ENCODE data around the gene SEC23A. TPM values are rescaled to one million over a fixed set of nuclear protein-coding genes. Genes with fewer than 3 reads are reported as not detected.

The SEC23A gene
- total and polyA plus RNA-seq, 2 of the 13 experiments (the other 11 are each of a cell fraction or from before 2014, with no cell fraction given): 403 to 887 TPM

GRCh38 chr14:39023939-39024871 is 78.8 kb downstream of the SEC23A start (continued):
- TF ChIP-seq ZBTB42 (CRISPR knock-in tag; IDR thresholded peaks at IDR 0.05) (no peak; the same call in 1 of the 2 replicates), CREB3 (CRISPR knock-in tag; IDR thresholded peaks at IDR 0.05) (peak; percentile 77; the same call in 1 of the 2 replicates), DRAP1 (CRISPR knock-in tag; IDR thresholded peaks at IDR 0.05) (peak; percentile 80), SMC3 (IDR thresholded peaks at IDR 0.05; ENCODE audit: low read length) (peak; percentile 48), ZNF800 (CRISPR knock-in tag; IDR thresholded peaks at IDR 0.05) (peak; percentile 96; the same call in 1 of the 2 replicates), CBX1 (IDR thresholded peaks at IDR 0.05; ENCODE audit: low read depth) (no peak), TCF12 (IDR thresholded peaks at IDR 0.05) (no peak), TCF12 (CRISPR knock-in tag; IDR thresholded peaks at IDR 0.05) (peak; percentile 84; the same call in 1 of the 2 replicates), ZNF501 (CRISPR knock-in tag; IDR thresholded peaks at IDR 0.05) (no peak), ZNF367 (CRISPR knock-in tag; IDR thresholded peaks at IDR 0.05; ENCODE audit: borderline replicate concordance) (peak; percentile 99), AKAP8 (CRISPR knock-in tag; IDR thresholded peaks at IDR 0.05) (no peak; the same call in 1 of the 2 replicates), SMAD3 (CRISPR knock-in tag; IDR thresholded peaks at IDR 0.05) (peak; percentile 100), SCMH1 (CRISPR knock-in tag; IDR thresholded peaks at IDR 0.05; ENCODE audit: borderline replicate concordance) (no peak), AHR (CRISPR knock-in tag; IDR thresholded peaks at IDR 0.05) (no peak; the same call in 1 of the 2 replicates), ZFX (CRISPR knock-in tag; IDR thresholded peaks at IDR 0.05; ENCODE audit: low read depth) (no peak; the same call in 1 of the 2 replicates), ZNF224 (CRISPR knock-in tag; IDR thresholded peaks at IDR 0.05) (peak; percentile 46; the same call in 1 of the 2 replicates), GATAD2A (CRISPR knock-in tag; IDR thresholded peaks at IDR 0.05) (peak; percentile 100), ZNF816 (CRISPR knock-in tag; IDR thresholded peaks at IDR 0.05; ENCODE audit: borderline replicate concordance) (peak; percentile 98; the same call in 1 of the 2 replicates), TEAD2 (CRISPR knock-in tag; IDR thresholded peaks at IDR 0.05) (no peak), FOXP1 (IDR thresholded peaks at IDR 0.05) (peak; percentile 99), FOXP1 (CRISPR knock-in tag; IDR thresholded peaks at IDR 0.05) (peak; percentile 100), ZNF782 (CRISPR knock-in tag; IDR thresholded peaks at IDR 0.05; ENCODE audit: borderline replicate concordance) (no peak), PCBP2 (optimal IDR thresholded peaks at IDR 0.05; ENCODE audit: low read depth, low read length, poor library complexity, severe bottlenecking) (no peak), CCAR2 (optimal IDR thresholded peaks at IDR 0.05; ENCODE audit: low read depth, low read length) (no peak), ZNF670 (CRISPR knock-in tag; IDR thresholded peaks at IDR 0.05; ENCODE audit: borderline replicate concordance) (peak; percentile 98), PLRG1 (conservative IDR thresholded peaks at IDR 0.05) (no peak), ZNF10 (CRISPR knock-in tag; IDR thresholded peaks at IDR 0.05; ENCODE audit: borderline replicate concordance, low read depth) (no peak), ZNF549 (CRISPR knock-in tag; IDR thresholded peaks at IDR 0.05) (peak; percentile 77; the same call in 1 of the 2 replicates), RCOR2 (CRISPR knock-in tag; IDR thresholded peaks at IDR 0.05) (peak; percentile 99), NR2F6 (IDR thresholded peaks at IDR 0.05) (peak; percentile 90), NR2F6 (CRISPR knock-in tag; IDR thresholded peaks at IDR 0.05) (peak; percentile 91)
